Aorta (tissue), 5 donors: ENCODE results near the gene LYPD4. TPM values are rescaled to one million over a fixed set of nuclear protein-coding genes. Genes with fewer than 3 reads are reported as not detected.

ENCODE experiments used
- ATAC-seq: fragments of 200-7000 bp; cut with Tn5 transposase; one replicate; pipeline ENCODE4 v1.9.1; 2022; ENCODE audit warnings: moderate library complexity; ENCODE audit not compliant: low FRiP score
- DNase-seq, 2 donors: peaks; one replicate each; pipeline ENCODE4 v3.0.0-alpha.2; 2020
- H3K27ac ChIP-seq, 2 donors: one replicate each; pipeline ENCODE4 v1.5.1; 2013; ENCODE audit warnings: low read length in 2 of 2, mild to moderate bottlenecking in 2 of 2, moderate library complexity in 2 of 2, control low read depth in 1 of 2, inconsistent platforms in 1 of 2, low read depth in 1 of 2
- H3K27me3 ChIP-seq, 2 donors: one replicate each; pipeline ENCODE4 v1.6.1; 2013; ENCODE audit warnings: control low read depth in 1 of 2, low read length in 1 of 2, mild to moderate bottlenecking in 1 of 2, moderate library complexity in 1 of 2; ENCODE audit not compliant: insufficient read depth in 2 of 2, control insufficient read depth in 1 of 2
- H3K36me3 ChIP-seq, 2 donors: one replicate each; pipeline ENCODE4 v1.6.1; 2013; ENCODE audit warnings: control low read depth in 1 of 2, low read length in 1 of 2, mild to moderate bottlenecking in 1 of 2; ENCODE audit not compliant: insufficient read depth in 2 of 2, control insufficient read depth in 1 of 2
- H3K4me1 ChIP-seq, 2 donors: one replicate each; pipeline ENCODE4 v1.6.1; 2013; ENCODE audit warnings: low read length in 2 of 2, control low read depth in 1 of 2, mild to moderate bottlenecking in 1 of 2, moderate library complexity in 1 of 2; ENCODE audit not compliant: insufficient read depth in 2 of 2, control insufficient read depth in 1 of 2
- H3K4me3 ChIP-seq, 2 donors: one replicate each; pipeline ENCODE4 v1.5.1; 2013; ENCODE audit warnings: low read length in 2 of 2, control low read depth in 1 of 2, mild to moderate bottlenecking in 1 of 2
- H3K9me3 ChIP-seq: one replicate; pipeline ENCODE4 v1.6.1; 2013; ENCODE audit warnings: mild to moderate bottlenecking, low read length; ENCODE audit not compliant: control insufficient read depth
- WGBS, 2 donors: extraction: QIAGEN DNeasy Blood & Tissue Kit; methylation state at CpG; one replicate each; pipeline ENCODE4 v1.1.7; 2013; 5-methylcytosine and 5-hydroxymethylcytosine counted together
- intact Hi-C, 2 donors: fragments of 100-400 bp; cut with DNase I; formaldehyde crosslinking; loops; one replicate each; pipeline versions ENCODE4 v1.14.2 to v1.15.0; 2022
- polyA plus RNA-seq, 2 donors: library from polyadenylated mRNA; stranded (reverse); fragments of 200-250 nt; gene quantifications; one replicate each; pipeline ENCODE4 v1.2.3, GENCODE V29; 2013
- total RNA-seq, 2 donors: library from RNA; stranded (reverse); fragmentation: NEBNext Ultra II Directional; extraction: Animal tissue kit (Norgen Biotek cat#: 25700); gene quantifications; one replicate each; pipeline ENCODE4 v1.2.1, GENCODE V29; 2021
- donor health status: healthy with polysubstance abuse.
- donor health status: Bipolar disorder and iron deficiency.
- donor health status: DM: no; HTN: no; CAD: no.
- donor health status: DM: no; HTN: no; CAD: no.
- donor health status: DM: yes; HTN: yes; CAD: no.

Gene LYPD4
- total and polyA plus RNA-seq, 4 donors = not detected

- DNase-seq = peak in 1 of 2 donors; percentile 9
- intact Hi-C loops = no loop called here
- H3K4me3 ChIP-seq = no peak overlapping the region
- H3K4me1 ChIP-seq = no peaks in the 10 kb centered on the region
- no peaks in the 10 kb centered on the region for H3K9me3 ChIP-seq
- H3K27me3 ChIP-seq = no peaks in the 10 kb centered on the region
- no peak overlapping the region for H3K27ac ChIP-seq
- 61 to 79% methylated on average over 4 of the region's 4 CpGs for WGBS, 2 donors
- no peak for ATAC-seq
- no peaks in the 10 kb centered on the region for H3K36me3 ChIP-seq
Measured at GRCh38 chr19:41815301-41815700, 29.2 kb downstream of the LYPD4 start.

- DNase-seq = peak in 1 of 2 donors; percentile 40
- no peak for ATAC-seq
- H3K36me3 ChIP-seq = no peaks in the 10 kb centered on the region
- H3K4me1 ChIP-seq = no peaks in the 10 kb centered on the region
- WGBS, 2 donors = 49 to 56% methylated on average over 4 of the region's 4 CpGs
- intact Hi-C loops = no loop called here
- H3K27ac ChIP-seq = no peak overlapping the region
- H3K9me3 ChIP-seq = no peaks in the 10 kb centered on the region
- no peak overlapping the region for H3K4me3 ChIP-seq
- no peaks in the 10 kb centered on the region for H3K27me3 ChIP-seq
Measured at GRCh38 chr19:41813911-41814310, 30.6 kb downstream of the LYPD4 start.

DNA sequence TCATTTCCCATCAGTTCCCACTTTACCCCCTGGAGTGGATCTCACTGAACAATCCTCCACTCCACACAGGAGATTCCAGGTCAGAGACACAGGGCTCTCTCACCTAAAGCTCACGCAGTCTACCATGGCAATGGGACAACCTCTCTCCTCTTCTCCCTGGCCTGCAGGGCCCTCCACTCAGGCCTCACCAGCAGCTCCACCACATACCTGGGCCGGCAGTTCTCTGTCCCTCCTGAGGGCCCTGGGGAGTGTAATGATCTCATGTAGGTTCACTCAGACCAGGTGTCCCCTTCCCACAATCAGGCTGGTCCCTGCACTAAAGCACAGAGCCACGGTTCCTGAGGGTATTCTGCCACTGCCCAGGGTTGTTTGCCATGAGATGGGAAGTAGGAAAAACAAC is 32.5 kb downstream of the LYPD4 start:
- 65% methylated on average over 3 of the region's 3 CpGs for WGBS, 2 donors
- ATAC-seq = no peak
- no peak overlapping the region for H3K4me3 ChIP-seq
- intact Hi-C loops = no loop called here
- no peaks in the 10 kb centered on the region for H3K9me3 ChIP-seq
- H3K4me1 ChIP-seq = no peaks in the 10 kb centered on the region
- peak in 1 of 2 donors; percentile 51 for DNase-seq
- H3K27ac ChIP-seq = no peak overlapping the region
- H3K27me3 ChIP-seq = no peaks in the 10 kb centered on the region
- H3K36me3 ChIP-seq = no peaks in the 10 kb centered on the region

- WGBS, 2 donors = 56 to 66% methylated on average over 3 of the region's 3 CpGs
- ATAC-seq (peak; percentile 51), DNase-seq (peak; percentile 58 to 66)
- intact Hi-C loops = no loop called here
- H3K27ac ChIP-seq = no peak overlapping the region
- H3K4me3 ChIP-seq = no peak overlapping the region
- no peaks in the 10 kb centered on the region for H3K4me1 ChIP-seq
- no peaks in the 10 kb centered on the region for H3K9me3 ChIP-seq
- H3K27me3 ChIP-seq = no peaks in the 10 kb centered on the region
- H3K36me3 ChIP-seq = no peaks in the 10 kb centered on the region
Measured at GRCh38 chr19:41811036-41811435, 33.4 kb downstream of the LYPD4 start.

DNA sequence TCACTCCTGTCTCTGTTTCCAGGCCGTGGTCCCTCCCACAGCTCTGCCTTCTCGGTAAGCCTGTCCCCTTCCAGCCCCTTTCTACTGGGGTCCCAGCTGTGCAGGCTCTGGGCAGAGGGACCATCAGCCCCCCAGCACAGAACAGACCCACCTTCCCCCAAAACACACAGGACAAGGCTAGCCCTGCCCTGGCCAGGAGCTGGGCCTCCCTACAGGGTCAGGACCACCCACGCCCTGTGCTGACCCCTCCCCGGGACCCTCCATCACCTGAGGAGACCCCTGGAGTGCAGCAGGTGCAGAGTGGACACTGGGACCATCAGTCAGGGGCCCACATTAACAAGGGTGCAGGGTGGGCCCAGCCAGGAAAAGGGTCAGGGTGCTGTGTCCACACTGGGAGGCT is 34.2 kb downstream of the LYPD4 start:
- no peak overlapping the region for H3K4me3 ChIP-seq
- DNase-seq = peak in 1 of 2 donors; percentile 51
- intact Hi-C loops = no loop called here
- no peaks in the 10 kb centered on the region for H3K4me1 ChIP-seq
- no peaks in the 10 kb centered on the region for H3K27me3 ChIP-seq
- no peak overlapping the region for H3K27ac ChIP-seq
- no peaks in the 10 kb centered on the region for H3K36me3 ChIP-seq
- WGBS, 2 donors = 57 to 58% methylated on average over 4 of the region's 4 CpGs
- H3K9me3 ChIP-seq = no peaks in the 10 kb centered on the region
- ATAC-seq = no peak

DNA sequence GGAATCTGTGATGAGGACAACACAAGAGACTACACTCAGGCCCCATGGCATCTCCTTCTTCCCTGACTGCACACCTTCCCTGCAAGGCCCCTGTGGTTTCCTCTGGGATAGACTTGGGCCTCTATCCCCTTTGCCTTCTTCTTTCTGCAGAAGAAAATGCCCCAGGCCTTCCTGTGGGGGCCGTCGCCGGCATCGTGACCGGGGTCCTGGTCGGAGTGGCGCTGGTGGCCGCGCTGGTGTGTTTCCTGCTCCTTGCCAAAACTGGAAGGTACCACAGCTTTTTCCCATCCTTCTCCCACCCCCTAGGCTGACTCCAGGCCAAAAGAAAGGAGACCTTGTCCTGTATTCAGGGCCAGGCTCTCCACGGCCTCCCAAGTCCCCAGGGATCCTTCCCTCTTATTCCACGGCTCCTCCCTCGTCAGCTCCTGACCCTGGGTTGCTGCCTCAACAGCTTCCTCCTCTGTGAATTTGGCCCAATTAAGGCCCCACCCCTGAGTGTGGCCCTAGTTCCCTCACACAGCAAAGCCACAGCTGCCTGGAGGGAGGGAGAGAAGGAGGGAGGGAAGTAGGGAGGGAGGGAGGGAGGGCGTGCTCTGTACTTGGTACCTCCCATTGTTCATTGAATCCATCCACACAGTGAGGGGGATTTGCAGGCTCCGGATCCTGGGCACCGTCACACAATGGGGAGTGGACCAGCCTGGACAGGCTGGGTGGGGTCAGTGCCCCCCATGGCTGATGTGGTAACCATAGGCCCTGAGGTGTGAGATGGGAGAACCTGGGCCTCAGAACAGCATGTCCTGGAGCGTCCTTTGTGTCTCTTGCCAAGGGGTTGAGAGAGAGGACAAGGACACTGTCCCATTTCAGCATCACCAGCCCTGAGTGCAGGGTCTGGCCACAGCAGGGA is 35.6 kb downstream of the LYPD4 start:
- ATAC-seq (peak; percentile 24), DNase-seq (peak; percentile 70 to 72)
- Histone ChIP-seq H3K9me3 (no peaks in the 10 kb centered on the region), H3K27me3 (no peaks in the 10 kb centered on the region), H3K4me1 (no peaks in the 10 kb centered on the region), H3K27ac (no peak overlapping the region), H3K4me3 (no peak overlapping the region), H3K36me3 (no peaks in the 10 kb centered on the region)
- 64 to 70% methylated on average over 16 of the region's 16 CpGs for WGBS, 2 donors
- intact Hi-C loops = no loop called here

GRCh38 chr19:41807176-41807575 is 37.3 kb downstream of the LYPD4 start:
- intact Hi-C loops = no loop called here

DNA sequence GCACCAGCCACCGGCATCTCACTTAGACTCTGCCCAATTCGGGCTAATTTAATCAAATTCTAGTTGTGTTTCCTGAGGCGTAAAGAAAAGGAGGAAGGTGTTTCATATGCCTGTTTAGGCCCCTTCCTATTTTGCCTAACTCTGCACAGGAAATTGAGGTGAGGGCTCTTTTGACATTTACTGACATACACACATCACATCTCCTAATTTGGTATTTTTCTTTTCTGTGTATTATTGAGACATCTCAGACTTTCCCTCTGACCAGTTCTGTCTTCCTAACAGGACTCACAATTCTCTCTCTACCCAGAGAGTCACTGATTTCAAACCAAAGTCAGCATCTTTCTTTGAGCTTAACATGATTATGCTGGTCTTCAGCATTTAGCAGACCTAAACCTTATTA is 40.1 kb downstream of the LYPD4 start:
- H3K27ac ChIP-seq = no peak overlapping the region
- no peak for DNase-seq
- ATAC-seq = no peak
- intact Hi-C loops = no loop called here
- 87 to 88% methylated on average over 3 of the region's 3 CpGs for WGBS, 2 donors
- H3K4me1 ChIP-seq = no peaks in the 10 kb centered on the region
- no peaks in the 10 kb centered on the region for H3K36me3 ChIP-seq
- no peak overlapping the region for H3K4me3 ChIP-seq
- no peaks in the 10 kb centered on the region for H3K27me3 ChIP-seq
- peaks cover 3% of the 10 kb centered on the region for H3K9me3 ChIP-seq

More at GRCh38 chr19:41807176-41807575, 37.3 kb downstream of the LYPD4 start:
- Histone ChIP-seq H3K9me3 (no peaks in the 10 kb centered on the region), H3K4me1 (no peaks in the 10 kb centered on the region), H3K36me3 (no peaks in the 10 kb centered on the region), H3K27ac (no peak overlapping the region), H3K4me3 (no peak overlapping the region), H3K27me3 (no peaks in the 10 kb centered on the region)
- ATAC-seq = no peak
- WGBS, 2 donors = 82 to 85% methylated on average over 3 of the region's 3 CpGs
- DNase-seq = peak in 1 of 2 donors; percentile 27

- DNase-seq (no peak), ATAC-seq (no peak)
- intact Hi-C loops = no loop called here
Measured at GRCh38 chr19:41802770-41803169, 41.7 kb downstream of the LYPD4 start.

More at GRCh38 chr19:41802770-41803169, 41.7 kb downstream of the LYPD4 start:
- H3K4me1 ChIP-seq = no peaks in the 10 kb centered on the region
- peaks cover 3% of the 10 kb centered on the region for H3K9me3 ChIP-seq
- H3K36me3 ChIP-seq = no peaks in the 10 kb centered on the region
- H3K27ac ChIP-seq = no peak overlapping the region
- no peak overlapping the region for H3K4me3 ChIP-seq
- H3K27me3 ChIP-seq = no peaks in the 10 kb centered on the region
- WGBS, 2 donors = 81 to 96% methylated on average over 2 of the region's 2 CpGs
